Liver (tissue), 9 donors: ENCODE results near the gene FGD6. TPM values are rescaled to one million over a fixed set of nuclear protein-coding genes. Genes with fewer than 3 reads are reported as not detected.

ENCODE experiments used
- DNase-seq: peaks from one replicate; pipeline ENCODE4 v3.0.0-alpha.2; 2017; ENCODE audit warnings: low spot score
- H3K27ac ChIP-seq, 2 donors: one replicate each; pipeline ENCODE4 v1.7.0; 2013; ENCODE audit warnings: inconsistent platforms in 2 of 2, low read length in 2 of 2, control low read depth in 1 of 2, low read depth in 1 of 2, mild to moderate bottlenecking in 1 of 2
- H3K27me3 ChIP-seq, 4 donors: one replicate each; pipeline versions ENCODE4 v1.6.1 to v1.7.0; 2013; ENCODE audit warnings: low read length in 3 of 4, inconsistent platforms in 1 of 4, mild to moderate bottlenecking in 1 of 4, moderate library complexity in 1 of 4; ENCODE audit not compliant: control insufficient read depth in 4 of 4, insufficient read depth in 4 of 4
- H3K36me3 ChIP-seq, 4 donors: one replicate each; pipeline versions ENCODE4 v1.6.1 to v1.7.0; 2013; ENCODE audit warnings: low read length in 3 of 4, mild to moderate bottlenecking in 3 of 4, low read depth in 1 of 4, moderate library complexity in 1 of 4; ENCODE audit not compliant: control insufficient read depth in 4 of 4, insufficient read depth in 3 of 4
- H3K4me1 ChIP-seq, 4 donors: one replicate each; pipeline versions ENCODE4 v1.6.1 to v1.7.0; 2013; ENCODE audit warnings: low read length in 3 of 4, mild to moderate bottlenecking in 3 of 4, moderate library complexity in 1 of 4; ENCODE audit not compliant: control insufficient read depth in 4 of 4, insufficient read depth in 4 of 4
- H3K4me3 ChIP-seq, 3 donors: one replicate each; pipeline versions ENCODE4 v1.6.1 to v1.7.0; 2013; ENCODE audit warnings: low read length in 3 of 3, control low read depth in 1 of 3, low read depth in 1 of 3, mild to moderate bottlenecking in 1 of 3
- H3K9ac ChIP-seq, 2 donors: one replicate each; pipeline ENCODE4 v1.7.0; 2013; ENCODE audit warnings: low read length in 2 of 2, mild to moderate bottlenecking in 2 of 2, moderate library complexity in 2 of 2, control low read depth in 1 of 2, low read depth in 1 of 2
- H3K9me3 ChIP-seq, 4 donors: one replicate each; pipeline versions ENCODE4 v1.6.1 to v1.7.0; 2013; ENCODE audit warnings: low read length in 3 of 4; ENCODE audit not compliant: control insufficient read depth in 4 of 4
- ATF3 ChIP-seq: IDR thresholded peaks from 2 replicates; pipeline ENCODE4 v1.6.1; 2016; ENCODE audit warnings: antibody characterized with exemption
- CTCF ChIP-seq: fragments of 150-350 bp; IDR thresholded peaks from 2 replicates; pipeline ENCODE4 v1.5.1; 2017; ENCODE audit warnings: improper control_type of control experiment, low read depth, low read length; ENCODE audit not compliant: missing input control
- FOXA1 ChIP-seq: IDR thresholded peaks from 2 replicates; pipeline ENCODE4 v1.6.1; 2016; ENCODE audit warnings: antibody characterized with exemption
- FOXA2 ChIP-seq: IDR thresholded peaks from 2 replicates; pipeline ENCODE4 v1.6.1; 2016; ENCODE audit warnings: antibody characterized with exemption
- GABPA ChIP-seq, 2 donors: IDR thresholded peaks in 1 of 2; conservative IDR thresholded peaks in 1 of 2; 2 replicates each; pipeline ENCODE4 v1.6.1; 2016; ENCODE audit warnings: antibody characterized with exemption in 2 of 2, mild to moderate bottlenecking in 1 of 2, moderate library complexity in 1 of 2
- JUND ChIP-seq, 2 donors: IDR thresholded peaks; 2 replicates each; pipeline ENCODE4 v1.6.1; 2016; ENCODE audit warnings: antibody characterized with exemption in 2 of 2
- MAX ChIP-seq: IDR thresholded peaks from 2 replicates; pipeline ENCODE4 v1.6.1; 2016; ENCODE audit warnings: antibody characterized with exemption
- RAD21 ChIP-seq, 2 donors: IDR thresholded peaks; 2 replicates each; pipeline ENCODE4 v1.6.1; 2016; ENCODE audit warnings: antibody characterized with exemption in 2 of 2, mild to moderate bottlenecking in 2 of 2
- REST ChIP-seq: IDR thresholded peaks from 2 replicates; pipeline ENCODE4 v1.6.1; 2016; ENCODE audit warnings: antibody characterized with exemption, mild to moderate bottlenecking
- RXRA ChIP-seq, 2 donors: IDR thresholded peaks; 2 replicates each; pipeline ENCODE4 v1.6.1; 2017 to 2018; ENCODE audit warnings: antibody characterized with exemption in 2 of 2, mild to moderate bottlenecking in 1 of 2
- SP1 ChIP-seq: IDR thresholded peaks from 2 replicates; pipeline ENCODE4 v1.6.1; 2018; ENCODE audit warnings: antibody characterized with exemption, mild to moderate bottlenecking
- TAF1 ChIP-seq: conservative IDR thresholded peaks from 2 replicates; pipeline ENCODE4 v1.6.1; 2016; ENCODE audit warnings: antibody characterized with exemption, mild to moderate bottlenecking
- YY1 ChIP-seq: IDR thresholded peaks from 2 replicates; pipeline ENCODE4 v1.6.1; 2016; ENCODE audit warnings: antibody characterized with exemption, mild to moderate bottlenecking
- WGBS: extraction: QIAGEN DNeasy Blood & Tissue Kit; methylation state at CpG from one replicate; pipeline ENCODE4 v1.1.7; 2013; 5-methylcytosine and 5-hydroxymethylcytosine counted together
- polyA plus RNA-seq, 2 donors: library from polyadenylated mRNA; stranded (reverse) in 1 of 2; unstranded in 1 of 2; fragments of 200-250 nt in 1 of 2; fragments of >200 nt in 1 of 2; fragmentation: Nextera tagmentation in 1 of 2; extraction: Ambion mirVana in 1 of 2; gene quantifications; one replicate each; pipeline versions ENCODE4 v1.2.1 to v1.2.3, GENCODE V29; 2013 to 2015
- total RNA-seq, 2 donors: library from RNA; depleted of rRNA; stranded (reverse); fragments of >200 nt; gene quantifications; one replicate each; pipeline ENCODE4 v1.2.3, GENCODE V29; 2014
- donor health status: healthy.
- donor health status: healthy.
- donor health status: healthy.
- donor health status: healthy.
- donor health status: healthy.

The FGD6 gene
- total and polyA plus RNA-seq, 4 donors = 0.54 to 6.9 (median 2.4) TPM

- 85% methylated on average over 4 of the region's 4 CpGs for WGBS
- H3K27ac ChIP-seq = no peak overlapping the region
- H3K27me3 ChIP-seq = no peaks in the 10 kb centered on the region
- DNase-seq = no peak
- H3K4me1 ChIP-seq = peaks cover 0 to 7% (median 3%) of the 10 kb centered on the region in 4 donors
- H3K36me3 ChIP-seq = no peaks in the 10 kb centered on the region
- no peak overlapping the region for H3K9ac ChIP-seq
- no peak overlapping the region for H3K4me3 ChIP-seq
- H3K9me3 ChIP-seq = no peaks in the 10 kb centered on the region
- TF ChIP-seq TAF1 = no peak
- no peak for TF ChIP-seq FOXA1
- TF ChIP-seq JUND (IDR thresholded peaks at IDR 0.05) = no peak
- no peak for TF ChIP-seq REST
- no peak for TF ChIP-seq CTCF
- no peak for TF ChIP-seq RXRA (IDR thresholded peaks at IDR 0.05)
- no peak for TF ChIP-seq FOXA2
These were observed 16.1 kb downstream of the FGD6 start for GRCh38 chr12:95201056-95201670.

GRCh38 chr12:95200128-95200894 is 17.0 kb downstream of the FGD6 start:
- Histone ChIP-seq H3K36me3 (no peaks in the 10 kb centered on the region), H3K27me3 (no peaks in the 10 kb centered on the region), H3K9ac (no peak overlapping the region), H3K4me3 (no peak overlapping the region), H3K9me3 (no peaks in the 10 kb centered on the region), H3K27ac (no peak overlapping the region), H3K4me1 (peaks cover 0 to 7% (median 3%) of the 10 kb centered on the region in 4 donors)
- TF ChIP-seq RXRA (IDR thresholded peaks at IDR 0.05) = no peak
- TF ChIP-seq GABPA (IDR thresholded peaks at IDR 0.05 in 1 of 2, conservative IDR thresholded peaks at IDR 0.05 in 1 of 2) = no peak
- TF ChIP-seq RAD21 (IDR thresholded peaks at IDR 0.05) = no peak
- no peak for TF ChIP-seq FOXA2
- no peak for TF ChIP-seq JUND (IDR thresholded peaks at IDR 0.05)
- no peak for TF ChIP-seq SP1
- no peak for TF ChIP-seq YY1
- no peak for TF ChIP-seq MAX
- no peak for TF ChIP-seq ATF3
- WGBS = 83% methylated on average over 5 of the region's 5 CpGs
- DNase-seq = no peak
